Activated T-cell treated with anti-CD3 and anti-CD28 coated beads, Interleukin-2, amount 50 U/mL, for 48 hours (primary cell): ENCODE measurements around the gene KCNK7.

Source experiments
- DNase-seq, 2 experiments: peaks; one replicate each; pipeline ENCODE4 v3.0.0-alpha.2; 2020

KCNK7 gene

GRCh38 chr11:65585396-65586246 is 10.0 kb downstream of the KCNK7 start:
- no peak for DNase-seq

- DNase-seq, result no peak
These were observed 10.9 kb downstream of the KCNK7 start for GRCh38 chr11:65584723-65585171.

GRCh38 chr11:65584106-65584505 is 11.5 kb downstream of the KCNK7 start:
- DNase-seq, result no peak

- no peak for DNase-seq
These were observed 12.0 kb downstream of the KCNK7 start for GRCh38 chr11:65583589-65583988.

GRCh38 chr11:65581928-65582327 is 13.7 kb downstream of the KCNK7 start:
- no peak for DNase-seq

GRCh38 chr11:65580756-65581155 is 14.8 kb downstream of the KCNK7 start:
- DNase-seq, result no peak

- no peak for DNase-seq
These were observed 15.4 kb downstream of the KCNK7 start for GRCh38 chr11:65580031-65580692.

- no peak for DNase-seq
These were observed 16.3 kb downstream of the KCNK7 start for GRCh38 chr11:65579291-65579690.

GRCh38 chr11:65578667-65579066 is 16.9 kb downstream of the KCNK7 start:
- no peak for DNase-seq

GRCh38 chr11:65578134-65578533 is 17.5 kb downstream of the KCNK7 start:
- DNase-seq, result no peak

- DNase-seq, result no peak
These were observed 17.9 kb downstream of the KCNK7 start for GRCh38 chr11:65577756-65578109.

GRCh38 chr11:65576867-65577755 is 18.5 kb downstream of the KCNK7 start:
- peak; percentile 61 to 70 for DNase-seq

GRCh38 chr11:65576232-65576866 is 19.3 kb downstream of the KCNK7 start:
- DNase-seq, result peak in 1 of 2 experiments; percentile 30

- DNase-seq, result peak; percentile 80 to 86
These were observed 19.9 kb downstream of the KCNK7 start, which contains the start of gene EHBP1L1 for GRCh38 chr11:65575568-65576231. Gene EHBP1L1 (plus strand): TSS chr11:65576053. CDS start chr11:65576303, 250 bp downstream.

- DNase-seq, result peak in 1 of 2 experiments; percentile 67
These were observed 20.6 kb downstream of the KCNK7 start for GRCh38 chr11:65574811-65575567.

GRCh38 chr11:65574109-65574810 is 21.3 kb downstream of the KCNK7 start:
- peak; percentile 94 to 95 for DNase-seq

GRCh38 chr11:65573391-65574079 is 22.1 kb downstream of the KCNK7 start:
- DNase-seq, result peak; percentile 52 to 58

GRCh38 chr11:65572356-65573051 is 23.1 kb downstream of the KCNK7 start, which contains the start of gene FAM89B:
Gene FAM89B (plus strand): TSS chr11:65572538. CDS start chr11:65572670, 132 bp downstream.
- peak; percentile 94 to 96 for DNase-seq

- DNase-seq, result no peak
These were observed 23.7 kb downstream of the KCNK7 start for GRCh38 chr11:65571940-65572339.
